Activated T-helper 9 cell treated with anti-CD3 and anti-CD28 coated beads, Interleukin-2, amount 50 U/mL, for 16 hours (primary cell): ENCODE measurements around the gene MED13L.
"Not testable (repeated sequence)": the region's sequence is repeated elsewhere in the genome, so short reads cannot be mapped to it uniquely, and the experiment has no call there.

ENCODE experiments used
- DNase-seq: peaks from one replicate; pipeline ENCODE4 v3.0.0-alpha.2; 2020; ENCODE audit warnings: low read depth

Gene MED13L

DNA sequence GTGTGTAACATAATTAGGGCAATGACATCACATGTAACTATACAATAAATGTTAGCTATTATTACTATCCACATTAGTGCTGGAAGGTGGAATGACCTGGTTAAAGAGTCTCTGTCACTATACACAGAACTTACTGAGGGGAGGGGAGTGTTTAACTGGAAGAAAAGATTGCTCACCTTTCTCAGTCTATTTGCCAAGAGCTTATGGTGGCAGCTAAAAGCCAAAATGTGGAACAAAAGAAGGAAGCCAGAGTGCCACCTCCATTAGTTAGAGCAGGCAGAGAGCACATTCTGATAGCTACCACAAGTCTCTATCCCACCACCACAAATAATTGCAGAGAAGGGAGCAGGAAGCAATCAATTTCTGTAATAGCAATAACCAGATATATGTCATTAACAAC, 124.4 kb downstream of the MED13L start:
- DNase-seq, result no peak

- DNase-seq, result no peak
Observed at GRCh38 chr12:116152268-116152667, 125.2 kb downstream of the MED13L start.

GRCh38 chr12:116150452-116150851, 127.0 kb downstream of the MED13L start:
- DNase-seq, result no peak

- no peak for DNase-seq
Observed at GRCh38 chr12:116150001-116150400, 127.5 kb downstream of the MED13L start.

GRCh38 chr12:116148844-116149243, 128.6 kb downstream of the MED13L start:
- no peak for DNase-seq

- no peak for DNase-seq
Observed at GRCh38 chr12:116146386-116146785, 131.1 kb downstream of the MED13L start.

DNA sequence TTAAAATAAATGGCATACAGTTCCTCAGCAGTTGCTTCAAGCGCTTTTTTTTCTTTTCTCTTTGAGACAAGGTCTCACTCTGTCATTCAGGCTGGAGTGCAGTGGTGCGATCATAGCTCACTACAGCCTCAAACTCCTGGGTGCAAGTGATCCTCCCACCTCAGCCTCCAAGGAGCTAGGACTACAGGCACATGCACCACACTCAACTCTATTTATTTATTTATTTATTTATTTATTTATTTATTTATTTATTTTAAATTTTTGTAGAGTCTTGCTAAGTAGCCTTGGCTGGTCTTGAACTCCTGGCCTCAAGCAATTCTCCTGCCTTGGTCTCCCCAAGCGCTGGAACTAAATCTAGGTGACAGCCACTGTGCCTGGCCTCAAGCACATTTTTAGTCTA, 132.0 kb downstream of the MED13L start:
- DNase-seq, result no peak

DNA sequence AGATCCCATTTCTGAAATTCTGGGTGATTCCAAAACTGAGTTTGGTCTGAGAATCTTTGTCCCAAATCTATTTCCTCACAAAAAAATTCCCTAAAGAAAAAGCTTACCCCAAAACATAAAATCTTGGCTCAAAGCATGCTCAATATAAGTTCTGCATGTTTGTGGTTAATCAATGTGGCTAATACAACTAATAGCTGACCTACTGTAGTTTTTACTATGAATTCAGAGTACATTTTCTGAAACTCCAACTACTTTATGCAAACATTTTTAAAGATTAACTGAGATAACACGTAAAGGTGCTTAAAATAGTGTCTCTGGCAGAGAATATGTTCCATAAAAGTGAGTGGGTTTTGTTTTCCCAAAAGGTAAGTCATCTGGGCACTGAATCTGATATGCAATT, 133.1 kb downstream of the MED13L start:
- no peak for DNase-seq

GRCh38 chr12:116143909-116144308, 133.6 kb downstream of the MED13L start:
- DNase-seq, result no peak

DNA sequence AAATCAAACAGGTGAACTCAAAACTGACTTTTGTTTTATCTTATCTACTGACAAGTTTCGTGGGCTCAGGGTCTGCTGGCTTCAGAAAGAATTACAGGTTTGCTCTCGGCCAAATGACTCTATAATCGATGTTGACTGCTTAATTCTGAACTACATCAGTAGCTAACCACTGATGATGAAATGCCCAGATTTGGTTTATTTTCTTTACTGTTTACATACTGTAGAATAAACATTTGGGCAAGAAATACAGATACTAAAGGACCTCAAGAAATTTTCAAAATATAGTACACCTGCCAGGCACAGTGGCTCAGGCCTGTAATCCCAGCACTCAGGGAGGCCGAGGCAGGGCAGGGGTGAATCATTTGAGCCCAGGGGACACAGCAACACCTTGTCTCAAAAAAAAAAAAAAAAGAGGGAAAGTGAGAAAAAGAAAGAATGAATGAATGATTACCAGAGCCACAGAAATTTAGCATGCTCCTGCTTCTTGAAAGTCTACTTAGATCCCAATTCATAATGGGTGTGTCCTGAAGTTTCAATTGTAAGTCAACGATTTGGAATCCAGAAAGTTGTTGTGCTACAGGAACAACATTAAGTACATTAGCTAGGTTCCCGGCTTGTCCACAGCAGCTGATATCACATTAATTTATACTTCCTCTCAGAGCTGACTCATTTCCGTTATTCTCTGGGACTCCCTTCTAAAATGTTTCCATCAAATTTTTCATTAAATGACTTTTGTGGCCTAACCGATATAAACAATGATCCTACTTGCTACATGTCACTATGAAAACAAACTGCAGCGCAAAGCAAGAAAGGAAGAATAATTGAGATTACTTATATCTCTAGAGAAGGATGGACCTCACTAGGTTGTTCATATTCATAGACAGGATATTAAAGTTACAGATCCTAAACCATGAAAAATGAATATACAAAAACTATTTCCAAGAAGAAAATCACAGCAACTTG, 134.3 kb downstream of the MED13L start:
- no peak for DNase-seq

GRCh38 chr12:116141833-116142162, 135.7 kb downstream of the MED13L start:
- DNase-seq, result no peak

DNA sequence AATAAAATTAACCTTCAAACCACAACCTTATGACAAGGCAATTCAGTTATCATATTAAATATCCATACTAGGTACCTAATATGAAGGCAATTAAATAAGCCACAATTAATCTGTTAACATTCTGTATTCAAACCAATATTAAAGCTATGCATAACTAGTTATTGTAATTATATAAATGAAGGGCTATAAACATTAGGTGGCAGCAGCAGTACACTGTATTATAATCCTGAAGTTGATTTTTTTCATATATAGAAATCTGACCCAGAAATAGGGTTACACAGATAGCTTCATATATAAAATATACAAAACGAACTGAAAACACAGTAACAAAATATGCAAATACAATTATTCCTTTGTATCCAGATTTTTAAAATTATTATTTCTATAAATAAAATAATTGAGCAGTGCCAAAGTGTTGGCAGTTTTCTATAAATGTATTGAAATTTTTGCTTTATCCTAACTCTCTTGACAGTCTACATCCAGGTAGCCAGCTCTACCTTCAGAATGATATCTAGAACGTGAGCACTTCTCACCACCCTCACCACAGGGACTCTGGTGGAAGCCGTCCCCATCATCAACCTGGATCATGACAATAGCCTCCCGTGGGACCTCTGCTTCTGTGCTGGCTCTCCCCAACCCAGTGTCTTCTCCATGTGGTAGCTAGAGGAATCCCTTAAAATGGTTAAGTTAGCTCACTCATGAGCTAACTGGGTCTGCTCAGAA, 136.2 kb downstream of the MED13L start:
- DNase-seq, result no peak

- DNase-seq, result no peak
Observed at GRCh38 chr12:116140529-116140928, 137.0 kb downstream of the MED13L start.

DNA sequence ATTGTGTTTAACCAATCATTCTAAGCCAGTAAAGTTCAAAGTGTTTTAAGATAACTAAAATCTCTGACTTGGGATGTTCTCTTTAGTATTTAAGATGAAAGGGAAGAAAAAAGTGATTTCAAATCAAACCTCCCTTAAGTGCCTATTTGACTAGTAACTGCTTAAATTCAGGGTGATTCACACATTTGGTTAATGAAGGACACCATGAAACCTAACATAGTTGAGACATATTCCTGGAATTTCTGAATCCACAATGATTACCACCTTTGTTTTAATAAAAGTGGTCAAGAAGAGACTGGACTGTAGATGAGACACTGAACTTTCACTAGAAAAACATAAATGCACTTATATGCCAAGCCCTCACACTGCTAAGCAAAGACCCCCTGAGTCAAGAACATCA, 138.7 kb downstream of the MED13L start:
- DNase-seq, result no peak

GRCh38 chr12:116138364-116138763, 139.1 kb downstream of the MED13L start:
- DNase-seq, result no peak

DNA sequence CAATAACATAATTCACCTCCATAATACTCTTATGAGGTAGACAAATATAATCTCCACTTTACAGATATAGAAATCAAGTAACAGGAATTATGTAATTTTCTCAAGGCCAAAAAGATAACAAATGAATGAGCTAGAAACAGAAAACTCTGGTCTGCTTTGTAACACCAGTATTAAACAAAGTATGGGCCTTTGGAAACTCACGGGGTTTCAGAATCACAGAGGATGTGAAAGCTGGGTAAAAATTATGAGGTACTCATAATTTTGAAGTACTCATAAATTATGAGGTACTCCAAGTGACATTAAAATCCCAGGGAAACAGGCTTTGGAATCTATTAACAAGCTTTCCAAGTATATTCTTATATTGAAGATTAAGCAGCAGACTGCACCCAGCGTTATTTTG, 140.2 kb downstream of the MED13L start:
- no peak for DNase-seq

- no peak for DNase-seq
Observed at GRCh38 chr12:116136340-116136739, 141.2 kb downstream of the MED13L start.

GRCh38 chr12:116135209-116135930, 142.1 kb downstream of the MED13L start:
- DNase-seq, result no peak

GRCh38 chr12:116133636-116134214, 143.8 kb downstream of the MED13L start:
- no peak for DNase-seq

- no peak for DNase-seq
Observed at GRCh38 chr12:116133149-116133548, 144.3 kb downstream of the MED13L start.

- DNase-seq, result not testable (repeated sequence)
Observed at GRCh38 chr12:116131987-116132386, 145.5 kb downstream of the MED13L start.

- DNase-seq, result no peak
Observed at GRCh38 chr12:116131176-116131575, 146.3 kb downstream of the MED13L start.
